Breast epithelium (tissue), 3 donors: Measurements from ENCODE around the gene OR2W3.

Experiments
- CTCF ChIP-seq, 3 donors: fragments of 450-650 bp; IDR thresholded peaks; one replicate each; pipeline ENCODE4 v1.5.1; 2016 to 2017; ENCODE audit warnings: antibody characterized with exemption in 3 of 3, mild to moderate bottlenecking in 3 of 3, moderate library complexity in 3 of 3
- POLR2A ChIP-seq: fragments of 450-650 bp; IDR thresholded peaks from one replicate; pipeline ENCODE4 v1.6.1; 2016; ENCODE audit warnings: antibody characterized with exemption, mild to moderate bottlenecking, moderate library complexity
- POLR2AphosphoS5 ChIP-seq, 3 donors: sonication (generic); formaldehyde crosslinking; IDR thresholded peaks; one replicate each; pipeline ENCODE4 v1.6.1; 2017; ENCODE audit warnings: antibody characterized with exemption in 3 of 3

GRCh38 chr1:247895163-247895637 is at the start of gene OR2W3:
- no peak for TF ChIP-seq CTCF (IDR thresholded peaks at IDR 0.05)
- TF ChIP-seq POLR2A: no peak
- TF ChIP-seq POLR2AphosphoS5 (IDR thresholded peaks at IDR 0.05): no peak
